Subcutaneous abdominal adipose tissue (tissue), 5 donors: Measurements from ENCODE around the gene SMARCC1.
A peak's percentile ranks its signal among the peaks of the same experiment; 100 is the strongest.
"Not testable (repeated sequence)": the region's sequence is repeated elsewhere in the genome, so short reads cannot be mapped to it uniquely, and the experiment has no call there.

Experiments
- H3K27ac ChIP-seq: one replicate; pipeline ENCODE4 v1.7.0; 2013; ENCODE audit warnings: low read depth, mild to moderate bottlenecking, inconsistent platforms, low read length, moderate library complexity
- H3K27me3 ChIP-seq, 5 donors: one replicate each; pipeline ENCODE4 v1.7.0; 2013; ENCODE audit warnings: low read length in 5 of 5, inconsistent platforms in 1 of 5; ENCODE audit not compliant: control insufficient read depth in 5 of 5, insufficient read depth in 4 of 5
- H3K36me3 ChIP-seq, 5 donors: one replicate each; pipeline ENCODE4 v1.7.0; 2013; ENCODE audit warnings: low read length in 5 of 5; ENCODE audit not compliant: control insufficient read depth in 5 of 5, insufficient read depth in 5 of 5
- H3K4me1 ChIP-seq, 5 donors: one replicate each; pipeline ENCODE4 v1.7.0; 2013; ENCODE audit warnings: low read length in 5 of 5, mild to moderate bottlenecking in 3 of 5, moderate library complexity in 1 of 5; ENCODE audit not compliant: control insufficient read depth in 5 of 5, insufficient read depth in 5 of 5
- H3K4me3 ChIP-seq, 5 donors: one replicate each; pipeline ENCODE4 v1.7.0; 2013; ENCODE audit warnings: low read length in 5 of 5, low read depth in 1 of 5
- H3K9ac ChIP-seq, 5 donors: one replicate each; pipeline ENCODE4 v1.7.0; 2013; ENCODE audit warnings: low read length in 5 of 5, mild to moderate bottlenecking in 4 of 5, moderate library complexity in 3 of 5
- H3K9me3 ChIP-seq, 5 donors: one replicate each; pipeline ENCODE4 v1.7.0; 2013; ENCODE audit warnings: low read length in 5 of 5; ENCODE audit not compliant: control insufficient read depth in 5 of 5
- donor health status: healthy.
- donor health status: healthy.
- donor health status: healthy.
- donor health status: healthy.
- donor health status: healthy.

Gene SMARCC1

DNA sequence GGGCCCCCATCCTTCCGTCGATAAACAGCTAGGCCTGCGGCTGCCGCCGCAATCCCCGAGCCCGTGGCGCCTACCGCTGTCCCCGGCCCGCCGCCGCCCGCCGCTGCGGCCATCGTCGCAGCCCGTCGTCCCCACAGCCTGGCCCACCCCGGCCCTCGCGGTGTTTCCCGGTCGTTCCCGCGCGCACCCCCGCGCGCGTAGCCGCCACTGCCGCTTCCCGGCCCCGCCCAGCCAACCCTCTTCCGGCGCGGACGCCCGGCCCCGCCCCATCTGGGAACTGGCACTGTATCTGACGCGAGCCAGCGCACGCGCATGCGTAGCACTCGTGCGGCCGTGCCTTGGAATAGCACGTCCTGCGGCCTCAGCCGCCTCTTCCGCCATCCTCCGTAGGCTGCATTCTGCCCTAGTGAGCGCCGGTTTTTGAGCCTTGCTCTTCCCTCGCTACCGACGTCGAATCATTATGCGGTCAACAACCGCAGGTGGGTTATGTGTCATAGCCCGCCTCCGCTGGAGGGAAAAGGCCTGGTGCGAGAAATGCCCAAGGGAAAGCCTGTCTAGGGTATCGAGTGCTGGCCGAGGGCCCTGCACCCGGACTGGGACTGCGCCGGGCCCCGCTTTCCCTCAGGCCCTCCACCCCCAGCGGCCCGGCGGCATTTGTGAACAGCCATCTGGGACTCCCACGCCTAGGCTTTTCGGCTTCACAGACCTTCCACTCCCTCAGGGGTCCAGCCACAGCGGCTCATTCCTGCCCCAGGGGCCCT, at the start of gene SMARCC1:
SMARCC1 (minus strand) TSS at position 209 of the 761 bp plus-strand sequence; CDS start at position 113, 96 bp downstream.
- peaks cover 0 to 31% (median 29%) of the 10 kb centered on the region in 5 donors for H3K4me1 ChIP-seq

DNA sequence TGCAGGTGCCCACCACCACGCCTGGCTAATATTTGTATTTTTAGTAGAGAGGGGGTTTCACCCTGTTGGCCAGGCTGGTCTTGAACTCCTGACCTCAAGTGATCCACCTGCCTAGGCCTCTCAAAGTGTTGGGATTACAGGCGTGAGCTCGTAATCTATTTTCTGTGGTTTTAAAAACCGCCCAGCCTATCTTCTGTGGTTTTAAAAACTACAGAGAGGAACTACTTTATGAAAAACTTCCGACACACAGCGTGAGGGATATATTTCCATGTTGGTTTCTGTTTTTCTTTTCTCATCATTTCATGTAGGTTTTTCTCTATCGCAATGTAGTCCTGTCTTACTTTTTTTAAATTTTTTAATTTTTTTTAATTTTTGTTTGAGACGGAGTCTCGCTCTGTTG, 47.8 kb upstream of the SMARCC1 start:
- peaks cover 3 to 18% (median 14%) of the 10 kb centered on the region in 5 donors for H3K4me1 ChIP-seq
- H3K27ac ChIP-seq, H3K9me3 ChIP-seq, H3K4me3 ChIP-seq, H3K9ac ChIP-seq, H3K27me3 ChIP-seq: not testable (repeated sequence)
- H3K36me3 ChIP-seq = peaks cover 10 to 68% (median 50%) of the 10 kb centered on the region in 5 donors

More for the DNA sequence above, at the start of gene SMARCC1:
- Histone ChIP-seq H3K36me3 (no peaks in the 10 kb centered on the region), H3K27me3 (no peaks in the 10 kb centered on the region), H3K9me3 (no peaks in the 10 kb centered on the region), H3K4me3 (peak within 1 kb of the TSS; percentile 79 to 95 (median 90)), H3K27ac (peak within 1 kb of the TSS; percentile 95), H3K9ac (peak within 1 kb of the TSS; percentile 73 to 98 (median 93))

DNA sequence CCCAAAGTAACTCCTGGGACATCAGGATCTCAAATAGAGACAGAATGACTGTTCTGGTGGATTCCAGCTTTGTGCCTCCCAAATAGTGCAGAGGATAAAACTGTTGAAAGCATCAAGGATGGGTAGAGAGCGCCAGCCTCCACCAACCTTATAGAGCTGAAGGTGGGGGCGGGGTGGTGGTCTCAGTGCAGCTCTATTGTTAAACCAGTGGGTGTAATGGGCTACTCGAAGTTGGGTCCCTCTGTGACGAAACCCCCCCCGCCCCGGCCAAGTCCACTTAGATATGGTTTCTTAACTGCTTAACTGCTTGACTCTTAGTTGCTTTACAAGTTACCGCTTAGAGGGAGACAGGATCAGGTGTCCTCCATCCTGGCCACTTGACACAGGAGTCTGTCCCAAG, 43.9 kb upstream of the SMARCC1 start:
- peak overlapping the region; percentile 72 to 94 (median 81) for H3K4me3 ChIP-seq
- H3K36me3 ChIP-seq = peaks cover 9 to 32% (median 21%) of the 10 kb centered on the region in 5 donors
- H3K27me3 ChIP-seq = no peaks in the 10 kb centered on the region
- H3K9ac ChIP-seq = peak overlapping the region; percentile 84 to 99 (median 97)
- no peaks in the 10 kb centered on the region for H3K9me3 ChIP-seq
- H3K27ac ChIP-seq = peak overlapping the region; percentile 78
- H3K4me1 ChIP-seq = peaks cover 3 to 22% (median 17%) of the 10 kb centered on the region in 5 donors

DNA sequence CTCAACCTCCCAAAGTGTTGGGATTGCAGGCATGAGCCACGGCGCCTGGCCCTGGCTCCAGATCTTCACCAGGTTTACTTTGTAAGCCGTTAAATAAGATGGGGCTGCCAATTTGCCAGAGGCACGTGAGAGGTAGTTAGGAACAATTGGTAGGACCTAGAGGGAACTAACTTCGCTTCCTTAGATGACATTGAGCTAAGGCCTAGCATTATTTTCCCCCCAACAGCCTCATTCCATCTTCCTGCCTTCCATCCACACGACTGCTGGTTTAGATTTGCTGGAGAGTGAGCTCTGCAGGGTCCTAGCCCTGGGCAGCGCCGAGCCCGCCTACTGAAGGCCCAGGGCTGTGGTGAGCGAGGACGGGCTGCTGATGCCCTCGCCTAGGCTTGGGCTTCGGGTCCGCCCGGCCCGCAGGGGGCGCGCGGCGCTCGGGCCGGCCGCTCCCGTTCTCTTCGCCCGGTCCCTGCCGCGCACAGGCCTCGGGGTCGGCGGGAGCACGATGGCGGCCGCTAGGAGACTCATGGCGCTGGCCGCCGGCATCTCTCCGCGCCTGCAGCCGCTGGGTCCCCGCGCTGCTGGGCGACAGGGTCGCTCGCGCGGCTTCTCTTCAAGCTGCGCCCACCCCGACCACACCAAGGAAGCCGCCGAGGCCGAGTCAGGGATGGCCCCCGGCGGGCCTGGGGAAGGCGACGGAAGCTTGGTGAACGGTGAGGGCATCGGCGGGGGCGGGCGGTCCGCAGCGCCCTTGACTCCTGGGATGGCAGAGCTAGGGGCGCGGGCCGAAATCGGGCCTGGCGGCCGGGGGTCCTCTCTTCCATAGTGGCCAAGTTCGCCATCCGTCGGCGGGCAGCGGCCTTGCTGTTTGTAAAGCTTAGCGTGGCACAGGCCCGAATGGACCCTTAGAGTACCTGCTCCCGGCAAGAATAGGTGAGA, 43.1 kb upstream of the SMARCC1 start:
- H3K9me3 ChIP-seq = no peaks in the 10 kb centered on the region
- peaks cover 9 to 31% (median 23%) of the 10 kb centered on the region in 5 donors for H3K36me3 ChIP-seq
- H3K27me3 ChIP-seq = no peaks in the 10 kb centered on the region
- peak overlapping the region; percentile 78 for H3K27ac ChIP-seq
- peaks cover 3 to 22% (median 17%) of the 10 kb centered on the region in 5 donors for H3K4me1 ChIP-seq
- H3K4me3 ChIP-seq = peak overlapping the region; percentile 72 to 94 (median 81)
- H3K9ac ChIP-seq = peak overlapping the region; percentile 84 to 99 (median 97)

DNA sequence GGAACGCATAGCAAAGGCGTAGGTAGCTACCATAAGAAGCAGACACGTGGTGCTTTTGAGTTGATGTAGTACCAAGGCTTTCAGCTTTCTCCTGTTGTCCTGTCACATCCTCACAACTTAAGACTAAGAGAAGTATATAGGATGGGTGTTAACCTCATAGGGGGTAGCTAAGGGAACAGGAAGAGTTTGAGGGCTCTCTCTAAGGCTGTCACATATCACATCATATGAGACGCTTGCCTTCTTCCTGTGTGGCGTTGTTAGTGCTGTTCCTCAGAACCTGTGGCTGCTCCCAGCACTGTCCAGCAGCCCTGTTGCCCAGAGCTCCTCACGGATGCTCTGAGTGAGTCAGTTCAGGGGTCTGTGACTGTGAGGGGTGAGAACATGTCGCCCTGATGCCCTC, 35.9 kb upstream of the SMARCC1 start:
- H3K36me3 ChIP-seq = peaks cover 15 to 58% (median 40%) of the 10 kb centered on the region in 5 donors
- H3K9me3 ChIP-seq = no peaks in the 10 kb centered on the region
- H3K4me1 ChIP-seq = no peaks in the 10 kb centered on the region
- H3K27me3 ChIP-seq = no peaks in the 10 kb centered on the region
- no peak overlapping the region for H3K4me3 ChIP-seq
- H3K9ac ChIP-seq = no peak overlapping the region
- no peak overlapping the region for H3K27ac ChIP-seq

DNA sequence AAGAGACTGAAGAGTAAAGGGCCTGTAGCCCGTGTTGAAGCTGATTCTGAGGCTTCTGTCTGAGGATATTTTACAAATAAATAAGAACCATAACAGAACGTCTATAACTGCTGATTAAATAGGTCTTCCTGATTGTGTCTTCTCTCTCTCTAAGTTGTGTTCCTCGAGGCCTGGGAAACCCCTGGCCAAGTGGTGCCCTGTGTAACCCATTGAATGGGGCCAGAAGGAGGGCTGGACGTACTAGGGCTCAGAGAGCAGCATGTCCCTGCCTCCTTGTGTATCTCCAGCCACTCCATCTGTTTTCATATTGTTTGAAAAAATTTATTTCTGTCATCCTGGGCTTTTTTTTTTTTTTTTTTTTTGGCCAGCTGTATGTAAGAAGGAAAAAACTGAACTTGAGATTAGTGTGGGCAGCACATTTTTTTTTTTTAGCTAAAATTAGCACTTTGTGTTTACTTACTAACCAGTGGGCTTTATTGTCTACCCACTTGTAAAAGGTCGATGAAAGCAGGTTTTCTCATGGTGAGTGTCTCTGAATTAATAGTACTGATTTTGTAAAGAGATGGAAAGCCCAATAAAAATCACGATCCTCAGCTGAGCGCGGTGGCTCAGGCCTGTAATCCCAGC, 32.0 kb upstream of the SMARCC1 start:
- Histone ChIP-seq H3K9me3 (no peaks in the 10 kb centered on the region), H3K27ac (no peak overlapping the region), H3K36me3 (peaks cover 21 to 66% (median 38%) of the 10 kb centered on the region in 5 donors), H3K4me1 (no peaks in the 10 kb centered on the region), H3K27me3 (no peaks in the 10 kb centered on the region), H3K9ac (no peak overlapping the region), H3K4me3 (no peak overlapping the region)

DNA sequence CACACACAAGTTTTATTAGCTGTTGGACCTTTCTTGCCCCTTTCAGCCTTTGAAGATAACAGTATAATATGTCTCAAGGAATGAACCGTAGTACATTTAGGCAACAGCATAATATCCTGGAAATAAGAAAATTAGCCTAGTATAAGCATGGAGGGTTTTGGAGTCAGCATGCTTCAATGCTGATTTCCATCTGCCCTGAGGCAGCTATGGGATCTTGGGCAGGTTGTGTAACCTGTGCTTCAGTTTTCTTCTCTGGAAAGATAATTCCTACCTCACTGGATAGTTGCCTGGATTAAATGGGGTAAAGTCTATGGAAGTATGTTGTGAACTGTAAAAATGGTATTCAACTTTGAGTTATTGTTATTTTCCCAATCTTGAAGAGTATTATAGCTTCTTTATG, 22.9 kb upstream of the SMARCC1 start:
- Histone ChIP-seq H3K4me3 (no peak overlapping the region), H3K27me3 (no peaks in the 10 kb centered on the region), H3K27ac (no peak overlapping the region), H3K4me1 (peaks cover 4 to 18% (median 11%) of the 10 kb centered on the region in 5 donors), H3K9ac (peak overlapping the region in 4 of 5 donors; percentile 7 to 20 (median 13)), H3K9me3 (no peaks in the 10 kb centered on the region), H3K36me3 (peaks cover 0 to 10% (median 3%) of the 10 kb centered on the region in 5 donors)

DNA sequence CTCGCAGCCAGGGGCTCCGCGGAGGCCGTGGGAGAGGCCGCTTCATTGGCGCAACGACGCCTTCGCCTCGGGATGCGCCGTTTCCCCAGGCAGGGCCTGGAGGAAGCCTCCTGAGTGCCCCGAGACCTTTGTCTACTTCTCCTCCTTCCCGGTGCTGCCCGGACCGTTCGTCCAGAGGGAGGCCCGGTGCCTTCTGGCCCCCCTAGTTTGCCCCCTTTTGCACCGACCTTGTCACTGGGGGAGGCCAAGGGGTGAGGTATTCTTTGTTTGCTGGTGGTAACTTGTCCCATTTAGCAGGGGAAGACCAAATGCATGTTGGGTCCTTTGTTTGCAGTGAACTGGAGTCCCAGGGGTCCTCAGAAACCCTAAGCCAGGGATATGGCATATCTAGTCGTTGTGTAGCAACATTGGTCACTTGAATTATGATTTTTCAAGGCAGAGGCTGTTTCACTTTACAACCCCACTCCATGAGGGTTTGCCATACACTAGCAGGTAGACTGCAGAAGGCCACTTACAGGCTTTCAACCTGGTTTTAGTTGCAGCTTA, 21.9 kb upstream of the SMARCC1 start:
- Histone ChIP-seq H3K4me3 (peak overlapping the region; percentile 80 to 92 (median 85)), H3K4me1 (peaks cover 4 to 18% (median 11%) of the 10 kb centered on the region in 5 donors), H3K27me3 (no peaks in the 10 kb centered on the region), H3K27ac (peak overlapping the region; percentile 99), H3K36me3 (peaks cover 0 to 7% (median 2%) of the 10 kb centered on the region in 5 donors), H3K9me3 (no peaks in the 10 kb centered on the region), H3K9ac (peak overlapping the region; percentile 88 to 99 (median 96))

DNA sequence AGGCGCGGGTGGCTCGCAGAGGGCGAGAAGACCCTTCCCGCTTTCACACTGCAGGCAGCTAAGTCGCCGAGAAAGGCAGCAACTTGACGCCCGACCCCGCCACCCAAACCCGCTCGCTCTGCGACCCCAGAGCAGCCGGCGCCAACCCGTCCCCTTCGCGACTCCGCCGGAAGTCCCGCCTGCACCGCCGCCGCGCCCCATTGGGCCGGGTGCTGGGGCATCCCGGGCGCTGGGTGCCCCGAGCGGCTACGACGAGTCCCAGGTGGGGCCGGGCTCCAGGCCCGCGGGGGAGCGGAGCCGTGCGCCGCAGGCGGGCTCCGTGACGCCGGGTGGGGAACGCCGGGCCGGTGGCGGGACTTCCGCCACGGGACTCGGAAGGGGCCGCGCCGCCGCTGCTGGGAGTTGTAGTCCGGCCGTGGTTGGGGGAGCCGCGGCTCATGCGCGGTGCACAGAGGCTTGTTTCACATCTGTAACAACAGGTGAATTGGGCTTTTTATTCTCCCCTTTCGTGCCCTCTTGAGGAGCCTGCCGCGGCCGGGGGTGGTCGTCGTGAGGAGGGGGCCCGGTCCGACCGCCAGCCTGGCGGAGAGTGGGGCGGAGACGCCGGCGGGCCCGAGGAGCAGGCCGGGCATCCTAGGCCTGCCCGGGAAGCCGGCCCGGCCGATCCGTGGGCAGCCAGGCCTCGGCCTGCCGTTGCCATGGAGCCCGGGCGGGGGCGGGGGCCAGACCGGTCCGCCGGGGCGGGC, 21.2 kb upstream of the SMARCC1 start, which contains the start of gene DHX30:
DHX30 (plus strand) TSS at position 405 of the 746 bp plus-strand sequence. CDS start 7,546 bp downstream, outside the sequence.
- Histone ChIP-seq H3K36me3 (peaks cover 0 to 3% (median 2%) of the 10 kb centered on the region in 5 donors), H3K9ac (peak within 1 kb of the TSS; percentile 88 to 99 (median 96)), H3K27ac (peak within 1 kb of the TSS; percentile 99), H3K27me3 (no peaks in the 10 kb centered on the region), H3K4me3 (peak within 1 kb of the TSS; percentile 80 to 92 (median 85)), H3K9me3 (no peaks in the 10 kb centered on the region), H3K4me1 (peaks cover 4 to 18% (median 11%) of the 10 kb centered on the region in 5 donors)
